OCI-LY1 (cell line): ENCODE results near the gene RAD51B.

Experiments
- H2AFZ ChIP-seq: fragments of 200-600 bp; sonication (generic), shearing (Covaris generic); 2 replicates; pipeline ENCODE4 v1.6.0; 2014; ENCODE audit warnings: antibody characterized with exemption, mild to moderate bottlenecking, low read length
- H3F3A ChIP-seq: fragments of 200-600 bp; sonication (generic), shearing (Covaris generic); 2 replicates; pipeline ENCODE4 v1.6.0; 2014; ENCODE audit warnings: mild to moderate bottlenecking, antibody characterized with exemption, low read length, moderate library complexity; ENCODE audit not compliant: insufficient read depth
- H3K27ac ChIP-seq: fragments of 200-600 bp; sonication (generic); 2 replicates; pipeline ENCODE4 v1.5.1; 2014; ENCODE audit warnings: low read length, mixed run types, mild to moderate bottlenecking, low read depth; ENCODE audit not compliant: poor library complexity, severe bottlenecking
- H3K27me3 ChIP-seq: fragments of 200-600 bp; sonication (generic); 2 replicates; pipeline ENCODE4 v1.6.0; 2014; ENCODE audit warnings: antibody characterized with exemption, mild to moderate bottlenecking, low read length, moderate library complexity; ENCODE audit not compliant: insufficient read depth
- H3K36me3 ChIP-seq: fragments of 200-600 bp; sonication (generic); 2 replicates; pipeline ENCODE4 v1.6.1; 2014; ENCODE audit warnings: mild to moderate bottlenecking, antibody characterized with exemption, low read length, moderate library complexity, mixed read lengths; ENCODE audit not compliant: insufficient read depth
- H3K4me1 ChIP-seq: fragments of 200-600 bp; sonication (generic); 2 replicates; pipeline ENCODE4 v1.5.1; 2014; ENCODE audit warnings: mild to moderate bottlenecking, low read length, moderate library complexity; ENCODE audit not compliant: insufficient read depth, severe bottlenecking
- H3K4me2 ChIP-seq: fragments of 200-600 bp; sonication (generic), shearing (Covaris generic); 2 replicates; pipeline ENCODE4 v1.6.1; 2014; ENCODE audit warnings: low read length
- H3K4me3 ChIP-seq: fragments of 200-600 bp; sonication (generic); 2 replicates; pipeline ENCODE4 v1.5.1; 2014; ENCODE audit warnings: low read length, low read depth, mild to moderate bottlenecking, mixed read lengths; ENCODE audit not compliant: poor library complexity, severe bottlenecking
- H3K79me2 ChIP-seq: fragments of 200-600 bp; shearing (Covaris generic); 2 replicates; pipeline ENCODE4 v1.6.1; 2016; ENCODE audit warnings: mixed run types, low read length, mixed read lengths; ENCODE audit not compliant: insufficient read depth
- H3K9ac ChIP-seq: fragments of 200-600 bp; sonication (generic), shearing (Covaris generic); 2 replicates; pipeline ENCODE4 v1.6.1; 2014; ENCODE audit warnings: mild to moderate bottlenecking, low read length, mixed read lengths
- H3K9me2 ChIP-seq: fragments of 200-600 bp; sonication (generic), shearing (Covaris generic); 2 replicates; pipeline ENCODE4 v1.6.1; 2014; ENCODE audit warnings: low read depth, mild to moderate bottlenecking, low read length, mixed read lengths
- H3K9me3 ChIP-seq: fragments of 200-600 bp; shearing (Covaris generic); 2 replicates; pipeline ENCODE4 v1.6.1; 2014; ENCODE audit warnings: low read length, mixed read lengths
- H4K20me1 ChIP-seq: fragments of 200-600 bp; sonication (generic), shearing (Covaris generic); 2 replicates; pipeline ENCODE4 v1.6.0; 2016; ENCODE audit warnings: mild to moderate bottlenecking, low read length; ENCODE audit not compliant: insufficient read depth
- CTCF ChIP-seq: fragments of 200-600 bp; sonication (generic), shearing (Covaris generic); IDR thresholded peaks from 2 replicates; pipeline ENCODE4 v1.5.1; 2017; ENCODE audit warnings: mild to moderate bottlenecking, antibody characterized with exemption, low read length, moderate library complexity, mixed read lengths
- EZH2 ChIP-seq: fragments of 200-600 bp; sonication (generic), shearing (Covaris generic); IDR thresholded peaks from 2 replicates; pipeline ENCODE4 v1.8.0; 2017; ENCODE audit warnings: borderline replicate concordance, mixed run types, mild to moderate bottlenecking, antibody characterized with exemption, low read length, moderate library complexity, mixed read lengths

RAD51B gene

GRCh38 chr14:68223631-68224030, 404.1 kb downstream of the RAD51B start:
- Histone ChIP-seq H3K36me3 (no peaks in the 10 kb centered on the region), H2AFZ (no peak overlapping the region), H3K4me3 (no peak overlapping the region), H3K4me2 (no peak overlapping the region), H3F3A (no peaks in the 10 kb centered on the region), H3K4me1 (no peaks in the 10 kb centered on the region), H4K20me1 (no peaks in the 10 kb centered on the region), H3K27me3 (no peaks in the 10 kb centered on the region), H3K79me2 (no peaks in the 10 kb centered on the region), H3K9me3 (no peaks in the 10 kb centered on the region), H3K9ac (no peak overlapping the region), H3K27ac (no peak overlapping the region), H3K9me2 (no peaks in the 10 kb centered on the region)
- TF ChIP-seq CTCF = no peak
- no peak for TF ChIP-seq EZH2

- no peaks in the 10 kb centered on the region for H3K4me1 ChIP-seq
- no peaks in the 10 kb centered on the region for H3K79me2 ChIP-seq
- H4K20me1 ChIP-seq = no peaks in the 10 kb centered on the region
- no peaks in the 10 kb centered on the region for H3K27me3 ChIP-seq
- TF ChIP-seq CTCF = no peak
- no peak for TF ChIP-seq EZH2
- H3K9ac ChIP-seq = no peak overlapping the region
- H3K4me2 ChIP-seq = no peak overlapping the region
- no peaks in the 10 kb centered on the region for H3K9me2 ChIP-seq
- H3K9me3 ChIP-seq = no peaks in the 10 kb centered on the region
- no peak overlapping the region for H3K27ac ChIP-seq
- no peak overlapping the region for H3K4me3 ChIP-seq
- H2AFZ ChIP-seq = no peak overlapping the region
- H3K36me3 ChIP-seq = no peaks in the 10 kb centered on the region
- no peaks in the 10 kb centered on the region for H3F3A ChIP-seq
Measured at GRCh38 chr14:68225321-68225720, 405.7 kb downstream of the RAD51B start.

DNA sequence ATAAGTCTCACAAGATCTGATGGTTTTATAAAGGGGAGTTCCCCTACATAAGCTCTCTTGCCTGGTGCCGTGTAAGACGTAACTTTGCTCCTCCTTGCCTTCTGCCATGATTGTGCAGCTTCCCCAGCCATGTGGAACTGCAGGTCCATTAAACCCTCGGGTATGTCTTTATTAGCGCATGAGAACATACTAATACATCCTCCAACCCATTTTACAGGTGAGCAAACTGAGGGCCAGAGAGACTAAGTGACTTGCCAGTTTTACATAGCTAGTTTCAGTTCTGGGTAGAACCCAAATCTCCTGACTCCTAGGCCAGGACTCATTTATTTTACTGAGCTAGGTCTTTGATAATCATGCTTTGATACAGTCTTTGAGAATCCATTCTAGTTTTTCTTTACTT, 406.9 kb downstream of the RAD51B start:
- Histone ChIP-seq H3K9me2 (no peaks in the 10 kb centered on the region), H2AFZ (no peak overlapping the region), H3K36me3 (no peaks in the 10 kb centered on the region), H3K27ac (no peak overlapping the region), H3K9me3 (no peaks in the 10 kb centered on the region), H3K9ac (no peak overlapping the region), H4K20me1 (no peaks in the 10 kb centered on the region), H3K4me1 (no peaks in the 10 kb centered on the region), H3F3A (no peaks in the 10 kb centered on the region), H3K4me2 (no peak overlapping the region), H3K79me2 (no peaks in the 10 kb centered on the region), H3K27me3 (no peaks in the 10 kb centered on the region), H3K4me3 (no peak overlapping the region)
- TF ChIP-seq EZH2 = no peak
- TF ChIP-seq CTCF = no peak
